Right renal pelvis (tissue), 4 donors: ENCODE results near the gene FAM8A1. TPM values are rescaled to one million over a fixed set of nuclear protein-coding genes. Genes with fewer than 3 reads are reported as not detected.

Source experiments
- DNase-seq, 4 donors: peaks; one replicate each; pipeline ENCODE4 v3.0.0-alpha.2; 2013; ENCODE audit warnings: low read depth in 4 of 4, low spot score in 3 of 4, missing footprints in 1 of 4
- polyA plus RNA-seq, 4 donors: library from polyadenylated mRNA; unstranded; fragments of 120-200 nt; gene quantifications; one replicate each; pipeline ENCODE4 v1.2.1, GENCODE V29; 2013; ENCODE audit not compliant: insufficient read length in 4 of 4

Gene FAM8A1
- polyA plus RNA-seq, 4 donors, result 43.1 to 55.0 (median 50.9) TPM

DNA sequence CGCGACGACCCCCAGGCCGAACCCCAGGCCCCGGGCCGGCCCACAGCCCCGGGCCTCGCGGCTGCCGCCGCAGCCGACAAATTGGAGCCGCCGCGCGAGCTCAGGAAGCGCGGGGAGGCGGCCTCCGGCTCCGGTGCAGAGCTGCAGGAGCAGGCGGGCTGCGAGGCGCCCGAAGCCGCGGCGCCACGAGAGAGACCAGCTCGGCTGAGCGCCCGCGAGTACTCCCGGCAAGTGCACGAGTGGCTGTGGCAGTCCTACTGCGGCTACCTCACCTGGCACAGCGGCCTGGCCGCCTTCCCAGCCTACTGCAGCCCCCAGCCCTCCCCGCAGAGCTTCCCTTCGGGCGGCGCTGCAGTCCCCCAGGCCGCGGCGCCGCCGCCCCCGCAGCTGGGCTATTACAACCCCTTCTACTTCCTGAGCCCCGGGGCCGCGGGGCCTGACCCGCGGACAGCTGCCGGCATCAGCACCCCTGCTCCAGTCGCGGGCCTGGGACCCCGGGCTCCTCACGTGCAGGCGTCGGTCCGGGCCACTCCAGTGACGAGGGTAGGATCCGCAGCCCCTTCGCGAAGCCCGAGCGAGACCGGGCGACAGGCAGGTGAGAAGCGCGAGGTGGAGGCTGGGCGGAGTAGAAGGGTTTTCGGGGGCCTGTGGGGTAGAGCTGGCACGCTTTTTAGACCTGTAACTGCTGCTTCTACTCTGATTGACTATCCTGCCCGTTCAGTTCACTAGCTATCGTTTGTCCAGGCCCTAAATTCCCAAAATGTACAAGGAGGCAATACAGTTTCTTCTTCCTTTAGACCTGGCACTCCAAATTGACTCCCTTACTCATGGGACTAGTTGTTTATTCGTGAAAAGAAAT, 654 bp downstream of the FAM8A1 start:
- DNase-seq, result peak in 1 of 4 donors; percentile 38

DNA sequence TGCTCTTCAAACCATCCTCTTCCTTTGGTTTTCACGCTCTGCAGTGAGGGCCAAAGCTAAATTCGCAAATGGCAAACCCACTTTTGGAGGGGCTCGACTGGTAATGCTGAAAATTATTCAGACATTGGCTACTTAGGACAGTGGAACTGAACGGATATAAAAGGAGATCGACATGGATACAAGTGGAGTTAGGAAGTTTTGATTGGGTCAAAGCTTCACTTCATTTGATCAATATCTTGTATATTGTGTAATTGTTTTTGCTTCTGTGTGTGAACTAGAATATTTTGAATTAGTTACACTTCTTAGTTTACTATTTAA, 1.2 kb downstream of the FAM8A1 start:
- DNase-seq, result no peak

DNA sequence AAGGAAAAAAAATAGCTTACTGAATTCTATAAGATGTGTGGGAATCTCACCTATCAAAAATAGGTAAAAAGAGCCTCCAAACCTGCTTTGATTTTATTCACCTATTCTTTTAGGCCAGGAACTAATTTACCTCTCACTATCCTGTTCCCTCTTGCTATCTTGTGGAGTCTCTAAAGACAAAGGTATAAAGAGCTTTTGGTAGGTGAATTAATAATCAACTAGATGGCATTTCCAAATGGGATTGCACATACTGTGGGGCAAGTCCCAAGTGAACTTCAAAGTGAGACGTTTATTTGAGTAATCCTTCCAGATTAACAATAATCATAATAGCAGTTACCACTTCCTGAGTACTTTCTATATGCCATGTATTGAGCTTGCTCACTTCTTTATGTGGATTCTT, 2.8 kb downstream of the FAM8A1 start:
- DNase-seq, result no peak

DNA sequence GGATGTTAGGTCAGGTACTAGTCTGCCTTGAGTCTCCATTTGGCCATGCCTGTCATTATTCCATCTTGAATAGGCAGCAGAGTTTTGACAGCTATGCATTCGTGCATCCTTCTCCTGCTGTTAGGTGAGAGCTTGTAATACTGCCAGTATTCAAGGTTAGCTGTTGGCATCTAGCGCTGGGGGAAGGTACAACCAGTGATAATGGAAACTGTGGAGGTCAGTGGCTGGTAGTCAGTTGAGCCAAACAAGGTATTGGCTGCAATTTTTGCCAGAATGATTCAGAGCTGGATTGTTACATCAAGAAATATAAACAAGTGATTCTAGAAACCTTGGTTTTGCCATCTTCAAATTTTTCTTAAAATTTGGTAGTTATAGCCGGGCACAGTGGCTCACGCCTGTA, 6.5 kb downstream of the FAM8A1 start:
- no peak for DNase-seq

DNA sequence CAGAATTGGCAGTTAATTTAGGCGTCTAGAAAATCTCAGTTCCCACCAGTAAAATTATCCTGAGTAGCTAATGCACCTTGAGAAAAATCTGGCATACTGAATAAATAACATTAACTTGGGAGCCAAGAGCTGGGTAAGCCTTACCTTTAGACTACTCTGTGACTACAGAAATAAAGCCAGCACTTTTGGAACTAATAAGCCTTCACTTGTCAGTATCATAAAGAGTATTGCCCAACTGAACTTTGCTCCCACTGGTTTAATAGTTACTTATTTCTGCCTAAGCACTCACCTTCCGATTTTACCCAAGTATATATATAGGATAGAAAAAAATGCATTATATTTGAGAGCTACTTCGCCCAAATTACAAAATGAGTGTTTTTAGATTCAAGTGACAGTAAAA, 10.7 kb downstream of the FAM8A1 start:
- no peak for DNase-seq

DNA sequence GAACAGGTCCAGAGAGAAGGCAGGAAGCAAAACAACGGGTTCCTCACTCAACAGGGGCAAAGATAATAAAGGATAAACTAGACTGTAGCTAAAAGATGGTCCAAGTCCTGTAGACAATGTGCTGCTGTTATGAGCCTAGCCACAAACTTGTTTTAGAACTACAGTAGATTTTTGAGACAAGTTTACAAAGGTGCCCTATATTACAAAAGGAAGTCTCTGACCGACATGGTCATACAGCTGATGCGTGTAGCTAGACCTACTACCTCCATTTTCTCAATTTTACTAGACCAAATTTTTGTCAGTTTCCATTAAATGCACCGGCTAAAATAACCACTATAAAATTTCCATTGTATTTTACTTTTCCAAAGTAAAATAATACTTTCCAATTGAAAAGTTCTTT, 11.9 kb downstream of the FAM8A1 start:
- DNase-seq, result no peak

DNA sequence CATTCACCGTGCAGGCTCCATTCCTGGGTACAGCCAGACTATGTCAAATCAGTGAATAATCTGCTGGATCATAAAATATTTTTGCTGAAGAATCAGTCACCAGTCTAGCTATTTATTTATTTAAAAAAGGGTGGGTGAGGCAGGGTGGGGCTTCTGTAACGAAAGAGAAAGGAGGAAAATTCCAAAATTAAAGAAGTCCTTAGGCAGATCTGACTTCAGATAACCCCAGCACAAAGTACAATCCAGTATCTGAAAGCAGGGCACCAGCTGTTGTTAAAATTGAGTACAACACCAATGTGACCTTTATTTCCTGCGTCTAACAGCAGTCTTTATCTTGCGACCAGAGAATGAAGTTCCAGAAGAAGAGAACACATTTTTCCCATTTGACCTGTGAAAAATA, 15.7 kb downstream of the FAM8A1 start:
- no peak for DNase-seq

DNA sequence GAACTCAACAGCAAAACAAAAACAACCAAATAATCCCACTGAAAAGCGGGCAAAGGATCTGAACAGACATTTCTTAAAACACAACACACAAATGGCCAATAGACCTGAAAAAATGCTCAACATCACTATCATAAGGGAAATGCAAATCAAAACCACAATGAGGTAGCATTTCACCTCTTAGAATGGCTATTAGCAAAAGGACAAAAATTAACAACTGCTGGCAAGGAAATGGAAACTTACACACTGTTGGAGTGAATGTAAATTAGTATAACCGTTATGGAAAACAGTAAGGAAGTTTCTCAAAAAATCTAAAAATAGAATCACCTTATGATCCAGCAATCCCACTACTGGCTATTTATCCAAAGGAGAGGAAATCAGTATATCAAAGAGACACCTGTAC, 20.9 kb downstream of the FAM8A1 start:
- DNase-seq, result no peak

DNA sequence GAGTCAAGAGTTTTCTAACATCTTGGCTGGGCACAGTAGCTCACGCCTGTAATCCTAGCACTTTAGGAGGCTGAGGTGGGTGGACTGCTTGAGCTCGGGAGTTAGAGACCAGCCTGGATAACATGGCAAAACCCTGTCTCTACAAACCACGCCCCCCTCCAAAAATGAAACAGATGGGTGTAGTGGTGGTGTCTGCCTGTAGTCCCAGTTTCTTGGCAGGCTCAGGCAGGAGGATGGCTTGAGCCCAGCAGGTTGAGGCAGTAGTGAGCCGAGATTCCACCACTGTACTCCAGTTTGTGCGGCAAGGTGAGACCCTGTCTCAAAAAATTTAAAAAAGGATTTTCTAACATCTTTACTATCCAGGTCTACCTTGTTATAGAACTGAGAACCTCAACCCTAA, 22.0 kb downstream of the FAM8A1 start:
- no peak for DNase-seq

DNA sequence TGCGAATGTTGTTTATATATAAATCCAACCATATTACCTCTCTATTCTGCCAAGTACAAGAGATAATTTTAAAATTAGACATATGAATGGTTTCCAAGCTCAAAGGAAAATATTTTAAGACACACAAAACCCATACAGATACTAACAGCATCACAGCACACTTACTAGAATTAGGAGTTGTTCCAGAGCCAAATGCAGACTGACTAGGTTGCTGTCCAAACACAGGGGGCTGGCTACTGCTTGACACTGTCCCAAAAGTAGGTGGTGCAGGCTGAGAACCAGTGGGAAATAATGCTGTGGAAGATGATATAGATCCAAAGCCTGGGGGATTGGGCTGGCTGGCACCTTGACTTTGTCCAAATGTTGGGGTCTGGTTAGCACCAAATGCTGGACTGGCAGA, 24.3 kb downstream of the FAM8A1 start:
- no peak for DNase-seq

DNA sequence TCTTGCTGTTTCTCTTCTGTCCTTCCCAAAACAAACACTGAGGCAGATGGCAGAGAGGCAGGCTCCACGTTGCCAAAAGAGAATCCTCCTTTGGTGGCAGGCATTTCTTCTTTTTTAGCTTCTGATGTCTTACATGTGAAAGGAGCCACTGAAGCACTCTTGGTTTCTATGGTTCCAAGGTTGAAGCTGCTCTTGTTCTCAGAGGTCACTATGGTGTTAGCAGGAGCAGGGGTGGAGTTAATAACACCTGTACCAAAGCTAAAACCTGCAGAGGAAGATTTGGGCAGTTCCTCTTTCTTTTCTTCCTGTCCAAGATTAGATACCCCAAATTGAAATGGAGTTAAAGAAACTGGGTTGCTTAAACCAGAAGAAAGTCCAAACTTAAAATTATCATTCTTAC, 28.8 kb downstream of the FAM8A1 start:
- DNase-seq, result no peak

DNA sequence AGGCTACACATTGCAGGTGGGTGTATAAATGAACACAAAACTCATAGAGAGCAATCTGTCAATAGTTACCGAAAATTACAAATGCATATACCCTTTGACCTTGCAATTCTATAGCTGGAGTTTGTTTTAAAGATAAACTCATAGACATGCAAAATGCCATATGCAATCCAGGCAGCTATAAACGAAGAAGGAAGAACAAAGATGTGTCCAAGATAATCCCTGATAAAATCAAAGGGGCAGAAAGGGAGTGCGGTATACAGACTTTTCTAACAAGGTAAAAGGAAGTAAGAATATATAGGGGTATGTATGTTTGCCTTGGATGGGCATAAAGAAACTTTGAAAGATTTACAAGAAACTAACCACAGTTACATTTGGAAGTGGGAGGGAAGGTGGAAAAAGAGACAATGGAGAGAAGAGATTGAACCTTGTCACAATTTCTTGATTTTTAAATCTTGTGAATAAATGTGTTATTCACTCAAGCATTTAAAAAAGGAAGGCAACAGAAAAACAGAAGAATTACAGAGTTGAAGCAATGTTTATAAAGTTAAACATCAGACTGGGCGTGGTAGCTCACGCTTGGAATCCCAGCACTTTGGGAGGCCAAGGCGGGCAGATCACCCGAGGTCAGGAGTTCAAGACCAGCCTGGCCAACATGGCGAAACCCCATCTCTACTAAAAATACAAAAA, 29.9 kb downstream of the FAM8A1 start:
- DNase-seq, result no peak

DNA sequence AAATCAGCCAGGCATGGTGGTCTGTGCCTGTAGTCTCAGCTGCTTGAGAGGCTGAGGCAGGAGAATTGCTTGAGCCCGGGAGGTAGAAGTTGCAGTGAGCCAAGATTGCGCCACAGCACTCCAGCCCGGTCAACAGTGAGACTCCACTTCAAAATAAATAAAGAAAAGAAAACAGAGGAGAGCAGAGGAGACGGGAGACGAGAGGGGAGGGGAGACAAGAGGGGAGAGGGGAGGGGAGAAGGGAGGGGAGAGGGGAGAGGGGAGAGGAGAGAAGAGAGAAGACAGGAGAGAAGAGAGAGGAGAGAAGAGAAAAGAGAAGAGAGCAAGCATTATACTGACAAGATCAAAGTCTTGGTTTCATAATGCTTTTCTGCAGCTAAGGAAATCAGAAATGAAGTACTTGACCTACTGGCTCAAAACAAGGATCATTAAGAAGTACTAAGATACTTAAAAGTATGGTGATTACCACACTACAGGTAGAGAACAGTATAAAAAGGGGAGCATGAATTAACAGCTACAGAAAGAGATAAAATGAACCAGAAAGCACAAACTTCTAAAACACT, 30.5 kb downstream of the FAM8A1 start:
- no peak for DNase-seq

DNA sequence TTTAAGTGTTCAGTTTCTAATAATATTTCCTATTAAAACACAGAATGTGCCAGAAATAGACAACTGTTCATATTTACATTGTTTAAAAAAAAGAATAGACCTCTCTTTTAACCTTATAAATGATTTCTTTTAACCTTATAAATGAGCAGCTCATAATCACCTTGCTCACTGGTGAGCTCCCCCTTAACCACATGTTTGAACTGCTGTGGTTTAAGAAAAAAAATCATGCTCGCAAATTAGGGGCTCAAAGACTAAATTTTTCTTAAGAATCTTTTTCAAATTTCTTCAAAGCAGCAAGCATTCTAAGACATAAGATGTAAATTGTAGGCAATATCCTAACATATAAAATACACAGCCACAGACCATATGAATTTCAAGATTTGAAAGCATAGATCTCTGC, 32.8 kb downstream of the FAM8A1 start:
- no peak for DNase-seq

DNA sequence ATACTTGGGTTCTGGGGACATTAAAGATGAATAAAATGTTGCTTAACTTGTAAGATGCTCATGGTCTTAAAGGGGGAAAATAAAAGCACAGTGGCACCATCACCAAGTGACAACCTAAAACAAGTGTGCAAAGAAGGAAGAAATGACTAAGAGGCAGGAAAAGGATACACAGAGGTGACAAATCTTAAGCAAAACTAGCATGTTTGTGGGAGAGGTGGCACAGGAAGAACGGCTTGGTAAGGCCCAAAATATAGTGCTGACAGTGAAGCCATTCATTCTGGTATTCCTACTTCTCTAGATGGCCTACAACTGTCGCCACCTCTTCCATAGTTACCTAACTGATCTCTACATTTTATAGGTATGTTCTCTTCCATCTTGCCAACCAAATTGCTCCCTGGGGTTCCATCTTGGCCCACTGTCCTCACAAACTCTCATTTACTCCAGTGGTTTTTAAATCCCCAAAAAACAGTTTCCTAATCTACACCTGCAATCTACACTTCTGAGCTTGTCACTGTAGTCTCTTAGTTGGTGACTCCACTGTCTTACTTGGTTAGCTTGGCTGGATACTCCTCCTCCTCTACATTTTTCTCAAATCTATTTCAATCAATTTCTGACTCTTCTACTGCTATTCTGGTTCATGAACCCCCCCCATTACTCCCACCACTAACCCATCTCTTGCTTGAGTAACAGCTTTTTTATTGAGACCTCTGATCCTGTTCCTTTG, 33.5 kb downstream of the FAM8A1 start:
- no peak for DNase-seq

DNA sequence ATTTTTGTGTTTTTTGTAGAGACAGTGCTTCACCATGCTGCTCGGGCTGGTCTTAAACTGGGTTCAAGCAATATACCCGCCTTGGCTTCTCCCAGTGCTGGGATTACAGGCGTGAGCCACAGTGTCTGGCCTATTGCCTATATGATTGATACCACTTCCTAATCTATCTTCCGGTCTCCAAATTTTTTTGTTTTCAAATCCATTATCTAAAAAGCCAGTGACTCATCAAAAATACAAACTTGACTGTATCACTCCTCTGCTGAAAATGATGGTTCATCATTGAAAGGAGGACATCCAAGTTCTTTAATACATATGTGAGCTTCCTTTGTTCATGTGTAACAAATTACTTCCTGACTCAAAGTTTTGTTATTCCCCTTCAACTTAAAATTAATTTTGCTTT, 35.5 kb downstream of the FAM8A1 start:
- DNase-seq, result no peak

DNA sequence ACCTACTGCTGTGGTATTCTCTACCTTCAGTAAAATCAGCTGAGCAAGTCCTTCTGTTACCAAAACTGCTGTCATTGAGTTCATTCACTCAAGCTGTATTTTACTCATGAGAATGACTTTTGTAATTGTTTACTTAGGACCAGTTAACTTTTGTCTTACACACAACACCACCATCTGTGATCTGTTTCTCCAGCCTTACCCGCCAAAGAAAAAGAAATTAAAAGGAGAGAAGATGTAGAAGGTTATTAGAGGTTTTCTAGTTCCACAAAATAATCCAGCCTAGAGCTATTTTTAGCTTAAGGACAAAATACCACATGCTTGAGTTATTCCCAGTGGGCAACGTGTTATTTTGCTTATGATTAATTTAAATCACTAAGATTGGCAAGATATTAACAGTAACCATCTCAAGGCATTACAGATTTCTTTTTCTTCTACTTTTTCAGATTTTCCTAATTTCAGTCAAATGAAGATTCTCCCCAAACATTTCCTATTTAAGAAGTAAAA, 38.2 kb downstream of the FAM8A1 start:
- DNase-seq, result no peak

DNA sequence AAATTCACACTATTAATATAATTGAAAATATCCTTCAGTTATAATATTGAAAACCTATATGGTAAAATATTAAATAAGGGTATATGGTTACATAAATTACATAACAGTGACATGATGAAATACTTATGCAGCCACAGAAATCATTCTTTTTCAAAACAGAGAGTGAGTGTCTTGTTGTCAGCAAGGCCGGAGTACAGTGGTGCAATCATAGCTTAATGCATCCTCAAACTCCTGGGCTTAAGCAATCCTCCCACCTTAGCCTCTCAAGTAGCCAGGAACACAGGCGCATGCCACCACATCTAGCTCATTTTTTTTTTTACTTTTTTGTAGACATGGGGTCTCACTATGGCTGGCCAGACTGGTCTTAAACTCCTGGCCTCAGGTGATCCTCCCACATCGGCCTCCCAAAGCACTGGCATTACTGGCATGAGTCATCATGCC, 40.4 kb downstream of the FAM8A1 start:
- no peak for DNase-seq

DNA sequence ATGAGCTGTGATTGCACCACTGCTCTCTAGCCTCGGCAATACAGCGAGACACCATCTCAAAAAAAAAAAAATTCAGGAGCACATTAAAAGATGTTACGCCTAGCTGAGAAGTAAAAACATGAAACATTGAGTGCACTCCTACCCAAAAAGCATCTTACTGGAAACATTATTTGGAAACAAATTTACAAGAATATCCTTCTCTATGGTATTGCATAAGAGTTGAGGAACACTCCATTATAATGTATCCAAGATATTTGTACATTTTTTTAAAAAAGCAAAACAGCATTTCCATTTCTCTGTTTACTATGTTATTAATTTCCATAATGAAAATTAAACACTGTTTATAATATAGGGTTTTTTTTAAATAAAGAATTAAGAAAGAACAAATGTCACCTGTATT, 48.6 kb downstream of the FAM8A1 start:
- no peak for DNase-seq

DNA sequence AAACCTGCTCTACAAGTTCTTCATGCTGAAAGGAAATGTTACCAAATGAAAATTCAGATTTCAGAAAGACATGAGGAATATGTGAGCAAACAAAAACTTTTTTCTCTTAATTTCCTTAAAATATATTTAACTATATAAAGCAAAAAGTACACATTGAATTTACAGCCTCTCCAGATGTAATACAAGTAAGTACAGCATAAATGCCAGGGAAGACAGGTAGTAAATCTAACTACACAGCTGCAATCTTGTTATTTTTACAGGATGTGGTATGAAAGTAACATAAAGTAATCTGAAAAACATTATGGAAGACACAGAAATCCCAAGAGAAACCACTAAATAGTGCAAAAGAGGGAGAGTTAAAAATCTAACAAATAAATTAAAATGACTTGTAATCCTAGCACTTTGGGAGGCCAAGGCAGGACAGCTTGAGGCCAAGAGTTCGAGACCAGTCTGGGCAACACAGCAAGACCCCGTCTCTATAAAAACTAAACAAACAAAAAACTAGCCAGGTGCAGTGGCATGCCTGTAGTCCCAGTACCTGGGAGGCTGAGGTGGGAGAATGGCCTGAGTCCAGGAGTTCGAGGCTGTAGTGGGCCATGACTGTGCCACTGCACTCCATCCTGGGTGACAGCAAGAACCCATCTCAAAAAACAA, 50.7 kb downstream of the FAM8A1 start:
- peak in 1 of 4 donors; percentile 17 for DNase-seq
